SK-N-SH (cell line): Measurements from ENCODE around the gene CIITA. TPM values are rescaled to one million over a fixed set of nuclear protein-coding genes. Genes with fewer than 3 reads are reported as not detected.

ENCODE experiments used
- CTCF ChIA-PET: fragments of 300-600, 350-600 bp; formaldehyde crosslinking; extraction: SDS; loops from one replicate; lab custom pipeline; 2021; lab: Yijun Ruan, JAX
- POLR2A ChIA-PET: fragments of 350-600 bp; sonication (Branson Sonifier 250); formaldehyde crosslinking; extraction: SDS; loops from one replicate; lab custom pipeline; 2020; ENCODE audit warnings: antibody characterized with exemption, inconsistent platforms; lab: Yijun Ruan, JAX
- DNase-seq: peaks from one replicate; pipeline ENCODE4 v3.0.0; 2012
- H2AFZ ChIP-seq: fragments of 200-600 bp; sonication (generic); 2 replicates; pipeline ENCODE4 v1.8.1; 2016; ENCODE audit warnings: antibody characterized with exemption, mild to moderate bottlenecking, low read depth
- H3F3A ChIP-seq: fragments of 200-600 bp; sonication (generic); replicated peaks from 2 replicates; pipeline ENCODE3; 2016; ENCODE audit warnings: antibody characterized with exemption, mild to moderate bottlenecking; ENCODE audit not compliant: insufficient read depth
- H3K27ac ChIP-seq, 2 experiments: fragments of 200-500 bp in 1 of 2; fragments of 200-600 bp in 1 of 2; sonication (Bioruptor generic) in 1 of 2; sonication (generic), shearing (Covaris generic) in 1 of 2; 2 replicates each; pipeline versions ENCODE4 v1.5.1 to v1.6.1; 2014 to 2016; ENCODE audit warnings: low read depth in 2 of 2, inconsistent platforms in 1 of 2, low read length in 1 of 2, mild to moderate bottlenecking in 1 of 2, mixed read lengths in 1 of 2
- H3K27me3 ChIP-seq: fragments of 200-600 bp; sonication (generic), shearing (Covaris generic); 2 replicates; pipeline ENCODE4 v1.6.1; 2016; ENCODE audit warnings: mixed run types; ENCODE audit not compliant: insufficient read depth
- H3K36me3 ChIP-seq, 2 experiments: fragments of 200-500 bp in 1 of 2; fragments of 200-600 bp in 1 of 2; sonication (Bioruptor generic) in 1 of 2; sonication (generic) in 1 of 2; replicated peaks in 1 of 2; 2 replicates each; pipeline versions ENCODE3 to v1.5.1; 2014 to 2016; ENCODE audit warnings: low read length in 1 of 2, mild to moderate bottlenecking in 1 of 2; ENCODE audit not compliant: insufficient read depth in 2 of 2, control insufficient read depth in 1 of 2
- H3K4me1 ChIP-seq, 2 experiments: fragments of 200-500 bp in 1 of 2; fragments of 200-600 bp in 1 of 2; sonication (Bioruptor generic) in 1 of 2; sonication (generic), shearing (Covaris generic) in 1 of 2; 2 replicates each; pipeline versions ENCODE4 v1.5.1 to v1.6.1; 2014 to 2016; ENCODE audit warnings: low read depth in 1 of 2, low read length in 1 of 2, mixed run types in 1 of 2; ENCODE audit not compliant: insufficient read depth in 2 of 2, control insufficient read depth in 1 of 2
- H3K4me2 ChIP-seq: fragments of 200-600 bp; sonication (generic), shearing (Covaris generic); 2 replicates; pipeline ENCODE4 v1.6.1; 2017; ENCODE audit warnings: mixed run types
- H3K4me3 ChIP-seq, 2 experiments: fragments of 200-500 bp in 1 of 2; fragments of 200-600 bp in 1 of 2; sonication (Bioruptor generic) in 1 of 2; sonication (generic), shearing (Covaris generic) in 1 of 2; 2 replicates each; pipeline versions ENCODE4 v1.5.1 to v1.8.1; 2014 to 2016; ENCODE audit warnings: low read depth in 2 of 2, inconsistent platforms in 1 of 2, low read length in 1 of 2, mild to moderate bottlenecking in 1 of 2, mixed read lengths in 1 of 2, moderate library complexity in 1 of 2
- H3K79me2 ChIP-seq: fragments of 200-600 bp; sonication (generic); 2 replicates; pipeline ENCODE4 v1.8.1; 2017; ENCODE audit warnings: mild to moderate bottlenecking; ENCODE audit not compliant: insufficient read depth
- H3K9ac ChIP-seq: fragments of 200-600 bp; sonication (generic); 2 replicates; pipeline ENCODE4 v1.6.1; 2017; ENCODE audit warnings: mixed run types
- H3K9me2 ChIP-seq: fragments of 200-600 bp; sonication (generic); 2 replicates; pipeline ENCODE4 v1.6.1; 2017; ENCODE audit warnings: mixed run types
- H3K9me3 ChIP-seq: fragments of 200-600 bp; sonication (generic); 2 replicates; pipeline ENCODE4 v1.6.1; 2017; ENCODE audit warnings: mixed run types, mild to moderate bottlenecking, moderate library complexity
- H4K20me1 ChIP-seq: fragments of 200-600 bp; sonication (generic); 2 replicates; pipeline ENCODE4 v1.6.1; 2017; ENCODE audit warnings: mild to moderate bottlenecking, mixed run types; ENCODE audit not compliant: insufficient read depth
- FOXJ3 ChIP-seq: sonication (generic); formaldehyde crosslinking; IDR thresholded peaks from 2 replicates; pipeline ENCODE4 v1.5.1; 2020; ENCODE audit warnings: mild to moderate bottlenecking, missing genetic modification reagents
- FOXM1 ChIP-seq: IDR thresholded peaks from 2 replicates; pipeline ENCODE4 v1.4.0; 2012; ENCODE audit warnings: low read depth, mild to moderate bottlenecking
- GABPA ChIP-seq: IDR thresholded peaks from 2 replicates; pipeline ENCODE4 v1.4.0; 2012; ENCODE audit warnings: low read depth, mild to moderate bottlenecking
- JUND ChIP-seq: IDR thresholded peaks from 2 replicates; pipeline ENCODE4 v1.4.0; 2012
- MEF2A ChIP-seq: IDR thresholded peaks from 2 replicates; pipeline ENCODE4 v1.4.0; 2012; ENCODE audit warnings: low read depth, borderline replicate concordance
- MXI1 ChIP-seq: IDR thresholded peaks from 2 replicates; pipeline ENCODE4 v1.6.1; 2012; ENCODE audit warnings: mild to moderate bottlenecking, low read depth, low read length, improper control_type of control experiment
- NRF1 ChIP-seq: IDR thresholded peaks from 2 replicates; pipeline ENCODE4 v1.6.1; 2012; ENCODE audit warnings: low read depth, mild to moderate bottlenecking, low read length
- POLR2AphosphoS5 ChIP-seq: IDR thresholded peaks from 2 replicates; pipeline ENCODE4 v1.6.1; 2012; ENCODE audit warnings: low read depth, low read length
- TAF1 ChIP-seq: IDR thresholded peaks from 2 replicates; pipeline ENCODE4 v1.6.1; 2012; ENCODE audit warnings: low read depth, mild to moderate bottlenecking, low read length, moderate library complexity, borderline replicate concordance
- WGBS: methylation state at CpG from one replicate; pipeline ENCODE4 v1.1.6; 2017; ENCODE audit warnings: low lambda C conversion rate; 5-methylcytosine and 5-hydroxymethylcytosine counted together
- polyA plus RNA-seq, 3 experiments: library from polyadenylated mRNA; depleted of rRNA; stranded (reverse); fragments of >200 nt; gene quantifications; 2 replicates each; pipeline ENCODE4 v1.2.3, GENCODE V29; 2012
- TF ChIP-seq, protein P1 (sequence below): IDR thresholded peaks from 2 replicates; pipeline ENCODE4 v1.6.1; 2012; ENCODE audit warnings: mild to moderate bottlenecking, low read depth, low read length, moderate library complexity
- TF ChIP-seq, protein P2 (sequence below): IDR thresholded peaks from 2 replicates; pipeline ENCODE4 v1.4.0; 2012; ENCODE audit warnings: low read depth
- TF ChIP-seq, protein P3 (sequence below): fragments of 150-350 bp; IDR thresholded peaks from 2 replicates; pipeline ENCODE4 v1.6.1; 2016; ENCODE audit warnings: mild to moderate bottlenecking, low read depth, low read length
- TF ChIP-seq, protein P4 (sequence below): IDR thresholded peaks from 2 replicates; pipeline ENCODE4; 2012

The CIITA gene
- polyA plus RNA-seq, 1 of the 3 experiments (the other 2 are of a cell fraction), result 0.23 TPM

DNA sequence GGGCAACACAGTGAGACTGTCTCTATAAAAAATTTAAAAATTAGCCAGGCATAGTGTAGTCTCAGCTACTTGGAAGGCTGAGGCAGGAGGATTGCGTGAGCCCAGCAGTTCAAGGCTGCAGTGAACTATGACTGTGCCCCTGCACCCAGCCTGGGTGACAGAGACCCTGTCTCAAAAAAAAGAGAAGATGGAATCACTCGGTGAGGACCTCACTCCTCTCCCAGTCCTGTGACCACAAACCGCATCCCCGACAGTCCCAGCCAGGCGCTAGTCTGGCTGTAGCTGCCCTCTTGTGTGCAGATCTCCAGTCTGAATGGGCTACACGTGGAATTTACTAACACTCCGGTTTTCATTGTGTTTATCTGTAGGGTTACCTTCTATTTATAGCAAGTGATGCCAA lies 54.1 kb downstream of the CIITA start:
- TF ChIP-seq POLR2AphosphoS5, result no peak
- TF ChIP-seq, protein P1, sequence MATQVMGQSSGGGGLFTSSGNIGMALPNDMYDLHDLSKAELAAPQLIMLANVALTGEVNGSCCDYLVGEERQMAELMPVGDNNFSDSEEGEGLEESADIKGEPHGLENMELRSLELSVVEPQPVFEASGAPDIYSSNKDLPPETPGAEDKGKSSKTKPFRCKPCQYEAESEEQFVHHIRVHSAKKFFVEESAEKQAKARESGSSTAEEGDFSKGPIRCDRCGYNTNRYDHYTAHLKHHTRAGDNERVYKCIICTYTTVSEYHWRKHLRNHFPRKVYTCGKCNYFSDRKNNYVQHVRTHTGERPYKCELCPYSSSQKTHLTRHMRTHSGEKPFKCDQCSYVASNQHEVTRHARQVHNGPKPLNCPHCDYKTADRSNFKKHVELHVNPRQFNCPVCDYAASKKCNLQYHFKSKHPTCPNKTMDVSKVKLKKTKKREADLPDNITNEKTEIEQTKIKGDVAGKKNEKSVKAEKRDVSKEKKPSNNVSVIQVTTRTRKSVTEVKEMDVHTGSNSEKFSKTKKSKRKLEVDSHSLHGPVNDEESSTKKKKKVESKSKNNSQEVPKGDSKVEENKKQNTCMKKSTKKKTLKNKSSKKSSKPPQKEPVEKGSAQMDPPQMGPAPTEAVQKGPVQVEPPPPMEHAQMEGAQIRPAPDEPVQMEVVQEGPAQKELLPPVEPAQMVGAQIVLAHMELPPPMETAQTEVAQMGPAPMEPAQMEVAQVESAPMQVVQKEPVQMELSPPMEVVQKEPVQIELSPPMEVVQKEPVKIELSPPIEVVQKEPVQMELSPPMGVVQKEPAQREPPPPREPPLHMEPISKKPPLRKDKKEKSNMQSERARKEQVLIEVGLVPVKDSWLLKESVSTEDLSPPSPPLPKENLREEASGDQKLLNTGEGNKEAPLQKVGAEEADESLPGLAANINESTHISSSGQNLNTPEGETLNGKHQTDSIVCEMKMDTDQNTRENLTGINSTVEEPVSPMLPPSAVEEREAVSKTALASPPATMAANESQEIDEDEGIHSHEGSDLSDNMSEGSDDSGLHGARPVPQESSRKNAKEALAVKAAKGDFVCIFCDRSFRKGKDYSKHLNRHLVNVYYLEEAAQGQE, result no peak
- TF ChIP-seq, protein P2, sequence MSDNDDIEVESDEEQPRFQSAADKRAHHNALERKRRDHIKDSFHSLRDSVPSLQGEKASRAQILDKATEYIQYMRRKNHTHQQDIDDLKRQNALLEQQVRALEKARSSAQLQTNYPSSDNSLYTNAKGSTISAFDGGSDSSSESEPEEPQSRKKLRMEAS, result no peak
- TF ChIP-seq GABPA, result no peak
- no peak for TF ChIP-seq MXI1
- TF ChIP-seq FOXM1, result no peak
- TF ChIP-seq, protein P3, sequence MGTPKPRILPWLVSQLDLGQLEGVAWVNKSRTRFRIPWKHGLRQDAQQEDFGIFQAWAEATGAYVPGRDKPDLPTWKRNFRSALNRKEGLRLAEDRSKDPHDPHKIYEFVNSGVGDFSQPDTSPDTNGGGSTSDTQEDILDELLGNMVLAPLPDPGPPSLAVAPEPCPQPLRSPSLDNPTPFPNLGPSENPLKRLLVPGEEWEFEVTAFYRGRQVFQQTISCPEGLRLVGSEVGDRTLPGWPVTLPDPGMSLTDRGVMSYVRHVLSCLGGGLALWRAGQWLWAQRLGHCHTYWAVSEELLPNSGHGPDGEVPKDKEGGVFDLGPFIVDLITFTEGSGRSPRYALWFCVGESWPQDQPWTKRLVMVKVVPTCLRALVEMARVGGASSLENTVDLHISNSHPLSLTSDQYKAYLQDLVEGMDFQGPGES, result no peak
- no peak for TF ChIP-seq MEF2A
- TF ChIP-seq TAF1, result no peak
- no peak for TF ChIP-seq JUND
- TF ChIP-seq, protein P4, sequence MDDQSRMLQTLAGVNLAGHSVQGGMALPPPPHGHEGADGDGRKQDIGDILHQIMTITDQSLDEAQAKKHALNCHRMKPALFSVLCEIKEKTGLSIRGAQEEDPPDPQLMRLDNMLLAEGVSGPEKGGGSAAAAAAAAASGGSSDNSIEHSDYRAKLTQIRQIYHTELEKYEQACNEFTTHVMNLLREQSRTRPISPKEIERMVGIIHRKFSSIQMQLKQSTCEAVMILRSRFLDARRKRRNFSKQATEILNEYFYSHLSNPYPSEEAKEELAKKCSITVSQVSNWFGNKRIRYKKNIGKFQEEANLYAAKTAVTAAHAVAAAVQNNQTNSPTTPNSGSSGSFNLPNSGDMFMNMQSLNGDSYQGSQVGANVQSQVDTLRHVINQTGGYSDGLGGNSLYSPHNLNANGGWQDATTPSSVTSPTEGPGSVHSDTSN, result no peak
- no peak for TF ChIP-seq FOXJ3 (CRISPR knock-in tag)
- TF ChIP-seq NRF1, result no peak
- Histone ChIP-seq H3K4me3 (no peak overlapping the region), H3K27ac (no peak overlapping the region), H3F3A (no peaks in the 10 kb centered on the region), H3K4me2 (no peak overlapping the region), H3K9me3 (no peaks in the 10 kb centered on the region), H3K4me1 (peaks cover 0 to 19% of the 10 kb centered on the region in 2 experiments; a peak in 2 of 4 replicates), H2AFZ (no peak overlapping the region), H3K36me3 (peaks cover 8 to 17% of the 10 kb centered on the region in 2 experiments), H4K20me1 (peaks cover 55% of the 10 kb centered on the region), H3K9me2 (no peaks in the 10 kb centered on the region), H3K9ac (no peak overlapping the region), H3K79me2 (peaks cover 40% of the 10 kb centered on the region), H3K27me3 (no peaks in the 10 kb centered on the region)
- ChIA-PET CTCF (interaction anchor here (0.6 to 2.2 kb wide), 1 partner anchor 12 kb away, joined by 3 to 13 read pairs; no protein-coding TSS in a partner anchor), POLR2A (no interaction called here)
- no peak for DNase-seq
- WGBS, result 89% methylated on average over 6 of the region's 7 CpGs
